Suprapubic skin (tissue), 3 donors: ENCODE data around the gene CLSTN2.

Experiments used
- CTCF ChIP-seq, 2 donors: fragments of 200-600 bp in 1 of 2; fragments of 450-650 bp in 1 of 2; sonication (generic) in 1 of 2; IDR thresholded peaks; one replicate each; pipeline ENCODE4 v1.5.1; 2016 to 2019; ENCODE audit warnings: antibody characterized with exemption in 2 of 2, mild to moderate bottlenecking in 1 of 2, moderate library complexity in 1 of 2
- POLR2AphosphoS5 ChIP-seq, 3 donors: sonication (generic); formaldehyde crosslinking; IDR thresholded peaks; one replicate each; pipeline ENCODE4 v1.6.1; 2017; ENCODE audit warnings: antibody characterized with exemption in 3 of 3

- TF ChIP-seq CTCF (IDR thresholded peaks at IDR 0.05): no peak
- TF ChIP-seq POLR2AphosphoS5 (IDR thresholded peaks at IDR 0.05): no peak
These were observed 575.4 kb downstream of the CLSTN2 start for GRCh38 chr3:140510303-140510861.
